ENCODE data around the gene EPHA8.
A peak's percentile ranks its signal among the peaks of the same experiment; 100 is the strongest.

Gene EPHA8

DNA sequence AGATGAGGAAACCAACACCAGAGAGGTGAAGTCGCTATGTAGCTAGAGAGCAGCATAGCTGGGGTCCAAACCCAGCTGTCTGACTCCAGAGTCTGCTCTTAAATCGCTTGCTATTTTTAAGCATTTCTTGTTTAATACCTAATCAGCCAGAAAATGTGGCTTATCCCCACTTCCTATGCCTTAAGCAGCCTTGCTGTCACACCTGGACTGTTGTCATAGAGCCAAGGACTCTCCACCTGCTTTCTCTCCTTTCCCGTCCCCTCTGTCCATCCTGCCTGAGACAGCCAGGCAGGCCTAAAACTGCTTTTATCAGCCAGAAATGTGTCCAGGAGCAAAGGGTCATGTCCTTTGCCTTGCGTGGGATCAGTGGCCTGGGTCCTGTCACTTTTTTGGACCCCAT is 28.3 kb upstream of the EPHA8 start:
- Histone ChIP-seq H3K4me3 (ENCODE audit: control insufficient read depth in 1 of 7, extremely low read depth in 1 of 7, insufficient read depth in 4 of 7, low read depth in 2 of 7, low read length in 6 of 7) (no peak overlapping the region), H3K36me3 (ENCODE audit: control insufficient read depth in 4 of 4, insufficient read depth in 4 of 4, low read length in 3 of 4) (peaks cover 0 to 9% (median 2%) of the 10 kb centered on the region in 4 experiments), H3K9me3 (ENCODE audit: control extremely low read depth in 1 of 5, control insufficient read depth in 4 of 5, insufficient read depth in 2 of 5, low read depth in 1 of 5, low read length in 4 of 5) (no peaks in the 10 kb centered on the region), H3K27me3 (replicated peaks in 2 of 5; ENCODE audit: control insufficient read depth in 4 of 5, insufficient read depth in 5 of 5, low read length in 4 of 5) (no peaks in the 10 kb centered on the region), H3K27ac (ENCODE audit: insufficient read depth in 1 of 2, low read depth in 1 of 2, low read length in 2 of 2, poor library complexity in 1 of 2, severe bottlenecking in 2 of 2) (no peak overlapping the region), H3K4me1 (ENCODE audit: control extremely low read depth in 1 of 4, control insufficient read depth in 4 of 4, insufficient read depth in 4 of 4, low read length in 3 of 4) (peaks cover 0 to 7% (median 0%) of the 10 kb centered on the region in 4 experiments)
- WGBS (ENCODE audit: insufficient coverage) = 95% methylated on average over 4 of the region's 4 CpGs
- POLR2A ChIA-PET = no interaction called here
- no peak for DNase-seq
- CTCF ChIA-PET = no interaction called here

DNA sequence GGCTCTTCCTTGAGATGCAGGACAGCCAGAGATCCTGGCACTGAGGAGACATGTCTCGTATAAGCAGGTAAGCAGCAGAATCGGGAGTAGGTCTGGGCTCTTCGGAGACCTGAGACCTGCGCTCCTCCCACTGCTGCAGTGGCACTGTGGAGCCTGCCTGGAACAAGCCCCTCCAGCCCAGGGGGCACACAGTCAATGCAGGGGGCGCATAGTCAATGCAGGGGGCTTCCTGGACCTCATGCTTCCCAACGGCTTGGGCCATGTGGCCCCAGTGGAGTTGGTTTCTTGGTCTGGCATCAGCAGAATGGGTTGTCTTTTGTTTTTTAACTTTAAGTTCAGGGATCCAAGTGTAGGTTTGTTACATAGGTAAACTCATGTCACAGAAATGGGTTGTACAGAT is 27.9 kb upstream of the EPHA8 start:
- ChIA-PET CTCF (no interaction called here), POLR2A (no interaction called here)

DNA sequence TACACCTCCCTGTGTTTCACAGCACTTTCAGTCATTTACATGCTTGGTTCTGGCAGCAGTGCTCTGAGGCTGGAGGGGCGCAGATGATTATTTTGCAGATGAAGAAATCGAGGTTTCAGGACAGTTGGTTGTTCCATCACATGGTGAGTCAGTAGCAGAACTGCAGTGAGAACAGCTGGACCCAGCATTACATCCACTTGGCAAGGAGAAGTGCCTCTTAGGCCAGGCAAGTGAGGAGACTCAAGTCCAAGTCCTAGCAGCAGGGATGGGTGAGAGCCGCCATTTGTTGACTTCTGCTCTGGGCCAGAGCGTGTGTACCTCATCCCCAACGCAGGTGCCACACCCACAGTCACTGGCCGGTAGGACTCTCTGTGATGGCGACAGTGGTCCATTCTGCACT is 26.8 kb upstream of the EPHA8 start:
- H3K4me3 ChIP-seq (ENCODE audit: control insufficient read depth in 1 of 7, extremely low read depth in 1 of 7, insufficient read depth in 4 of 7, low read depth in 2 of 7, low read length in 6 of 7) = no peak overlapping the region
- H3K27ac ChIP-seq (ENCODE audit: insufficient read depth in 1 of 2, low read depth in 1 of 2, low read length in 2 of 2, poor library complexity in 1 of 2, severe bottlenecking in 2 of 2) = no peak overlapping the region
- POLR2A ChIA-PET = no interaction called here
- 96% methylated on average over 7 of the region's 7 CpGs for WGBS (ENCODE audit: insufficient coverage)
- H3K9me3 ChIP-seq (ENCODE audit: control extremely low read depth in 1 of 5, control insufficient read depth in 4 of 5, insufficient read depth in 2 of 5, low read depth in 1 of 5, low read length in 4 of 5) = no peaks in the 10 kb centered on the region
- no peaks in the 10 kb centered on the region for H3K27me3 ChIP-seq (replicated peaks in 2 of 5; ENCODE audit: control insufficient read depth in 4 of 5, insufficient read depth in 5 of 5, low read length in 4 of 5)
- peaks cover 0 to 9% (median 1%) of the 10 kb centered on the region in 4 experiments for H3K36me3 ChIP-seq (ENCODE audit: control insufficient read depth in 4 of 4, insufficient read depth in 4 of 4, low read length in 3 of 4)
- CTCF ChIA-PET = no interaction called here
- no peak for DNase-seq
- peaks cover 0 to 11% (median 0%) of the 10 kb centered on the region in 4 experiments for H3K4me1 ChIP-seq (ENCODE audit: control extremely low read depth in 1 of 4, control insufficient read depth in 4 of 4, insufficient read depth in 4 of 4, low read length in 3 of 4)

More for the DNA sequence above, 27.9 kb upstream of the EPHA8 start:
- 95% methylated on average over 4 of the region's 6 CpGs for WGBS (ENCODE audit: insufficient coverage)
- Histone ChIP-seq H3K36me3 (ENCODE audit: control insufficient read depth in 4 of 4, insufficient read depth in 4 of 4, low read length in 3 of 4) (peaks cover 0 to 9% (median 1%) of the 10 kb centered on the region in 4 experiments), H3K9me3 (ENCODE audit: control extremely low read depth in 1 of 5, control insufficient read depth in 4 of 5, insufficient read depth in 2 of 5, low read depth in 1 of 5, low read length in 4 of 5) (no peaks in the 10 kb centered on the region), H3K4me3 (ENCODE audit: control insufficient read depth in 1 of 7, extremely low read depth in 1 of 7, insufficient read depth in 4 of 7, low read depth in 2 of 7, low read length in 6 of 7) (no peak overlapping the region), H3K4me1 (ENCODE audit: control extremely low read depth in 1 of 4, control insufficient read depth in 4 of 4, insufficient read depth in 4 of 4, low read length in 3 of 4) (peaks cover 0 to 11% (median 0%) of the 10 kb centered on the region in 4 experiments), H3K27me3 (replicated peaks in 2 of 5; ENCODE audit: control insufficient read depth in 4 of 5, insufficient read depth in 5 of 5, low read length in 4 of 5) (no peaks in the 10 kb centered on the region), H3K27ac (ENCODE audit: insufficient read depth in 1 of 2, low read depth in 1 of 2, low read length in 2 of 2, poor library complexity in 1 of 2, severe bottlenecking in 2 of 2) (no peak overlapping the region)
- no peak for DNase-seq

DNA sequence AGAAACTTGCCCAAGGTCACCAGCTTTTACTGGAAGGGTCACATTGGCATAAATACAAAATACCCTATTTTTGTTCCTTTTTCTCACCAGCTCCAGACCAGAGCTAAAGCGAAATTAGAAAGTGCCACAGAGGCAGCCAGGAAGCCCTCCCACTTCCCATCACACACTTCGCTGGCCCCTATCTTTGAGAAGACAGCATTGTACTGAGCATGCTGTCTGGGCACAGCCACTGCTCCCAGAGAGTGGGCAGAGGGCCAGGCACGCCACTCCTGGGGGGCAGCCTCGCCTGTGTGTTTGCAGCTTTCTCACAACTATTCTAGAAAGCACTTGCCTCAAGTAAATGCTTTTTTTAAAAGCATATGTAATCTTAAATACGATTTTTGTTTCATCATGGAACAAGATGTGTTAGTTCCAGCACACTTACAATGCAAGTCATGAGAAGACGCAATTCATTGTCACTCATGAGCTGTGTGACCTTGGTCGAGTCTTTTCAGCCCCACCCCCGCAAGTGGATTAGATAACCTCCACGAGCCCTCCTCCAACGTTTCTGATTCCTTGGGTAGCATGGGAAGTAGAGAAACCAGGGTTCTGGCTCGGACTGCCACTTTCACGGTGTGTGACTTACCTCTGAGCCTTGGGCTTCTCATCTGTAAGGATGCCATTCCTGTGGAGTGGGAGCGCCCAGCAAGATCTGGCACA is 25.7 kb upstream of the EPHA8 start:
- CTCF ChIA-PET = interaction anchor here (1.6 kb wide), 1 partner anchor 10 kb away, joined by 3 read pairs; no protein-coding TSS in a partner anchor
- no peaks in the 10 kb centered on the region for H3K27me3 ChIP-seq (replicated peaks in 2 of 5; ENCODE audit: control insufficient read depth in 4 of 5, insufficient read depth in 5 of 5, low read length in 4 of 5)
- no peak overlapping the region for H3K4me3 ChIP-seq (ENCODE audit: control insufficient read depth in 1 of 7, extremely low read depth in 1 of 7, insufficient read depth in 4 of 7, low read depth in 2 of 7, low read length in 6 of 7)
- DNase-seq = no peak
- peaks cover 0 to 11% (median 0%) of the 10 kb centered on the region in 4 experiments for H3K4me1 ChIP-seq (ENCODE audit: control extremely low read depth in 1 of 4, control insufficient read depth in 4 of 4, insufficient read depth in 4 of 4, low read length in 3 of 4)
- H3K27ac ChIP-seq (ENCODE audit: insufficient read depth in 1 of 2, low read depth in 1 of 2, low read length in 2 of 2, poor library complexity in 1 of 2, severe bottlenecking in 2 of 2) = no peak overlapping the region
- H3K36me3 ChIP-seq (ENCODE audit: control insufficient read depth in 4 of 4, insufficient read depth in 4 of 4, low read length in 3 of 4) = peaks cover 0 to 7% (median 1%) of the 10 kb centered on the region in 4 experiments
- 87% methylated on average over 10 of the region's 13 CpGs for WGBS (ENCODE audit: insufficient coverage)
- H3K9me3 ChIP-seq (ENCODE audit: control extremely low read depth in 1 of 5, control insufficient read depth in 4 of 5, insufficient read depth in 2 of 5, low read depth in 1 of 5, low read length in 4 of 5) = no peaks in the 10 kb centered on the region
- POLR2A ChIA-PET = no interaction called here

DNA sequence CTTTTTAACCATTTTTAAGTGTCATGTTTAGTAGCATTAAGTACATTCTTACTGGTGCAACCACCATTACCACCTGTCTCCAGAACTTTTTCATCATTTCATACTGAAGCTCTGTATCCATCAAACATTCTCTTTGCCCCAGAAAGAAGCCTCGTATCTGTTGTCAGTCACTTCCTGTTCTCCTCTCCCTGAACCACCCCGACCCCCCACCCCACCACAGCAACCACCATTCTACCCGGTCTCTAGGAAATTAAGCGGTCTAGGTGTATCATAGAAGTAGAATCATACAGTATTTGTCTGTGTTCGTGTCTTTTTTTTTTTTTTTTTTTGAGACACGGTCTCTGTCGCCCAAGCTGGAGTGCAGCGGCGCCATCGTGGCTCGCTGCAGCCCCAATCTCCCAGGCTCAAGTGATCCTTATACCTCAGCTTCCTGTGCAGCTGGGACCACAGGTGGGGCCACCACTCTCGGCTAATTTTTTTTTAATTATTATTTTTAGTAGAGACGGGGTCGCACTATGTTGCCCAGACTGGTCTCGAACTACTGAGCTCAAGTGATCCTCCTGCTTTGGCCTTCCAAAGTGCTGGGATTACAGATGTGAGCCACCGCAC is 23.7 kb upstream of the EPHA8 start:
- no peaks in the 10 kb centered on the region for H3K9me3 ChIP-seq (ENCODE audit: control extremely low read depth in 1 of 5, control insufficient read depth in 4 of 5, insufficient read depth in 2 of 5, low read depth in 1 of 5, low read length in 4 of 5)
- ChIA-PET POLR2A (no interaction called here), CTCF (no interaction called here)
- peak in 2 of 3 donors; percentile 13 to 22 for DNase-seq
- H3K27me3 ChIP-seq (replicated peaks in 2 of 5; ENCODE audit: control insufficient read depth in 4 of 5, insufficient read depth in 5 of 5, low read length in 4 of 5) = peaks cover 0 to 3% (median 0%) of the 10 kb centered on the region in 5 experiments
- 86% methylated on average over 7 of the region's 16 CpGs for WGBS (ENCODE audit: insufficient coverage)
- peaks cover 0 to 11% (median 0%) of the 10 kb centered on the region in 4 experiments for H3K4me1 ChIP-seq (ENCODE audit: control extremely low read depth in 1 of 4, control insufficient read depth in 4 of 4, insufficient read depth in 4 of 4, low read length in 3 of 4)
- no peaks in the 10 kb centered on the region for H3K36me3 ChIP-seq (ENCODE audit: control insufficient read depth in 4 of 4, insufficient read depth in 4 of 4, low read length in 3 of 4)
- no peak overlapping the region for H3K4me3 ChIP-seq (ENCODE audit: control insufficient read depth in 1 of 7, extremely low read depth in 1 of 7, insufficient read depth in 4 of 7, low read depth in 2 of 7, low read length in 6 of 7)
- no peak overlapping the region for H3K27ac ChIP-seq (ENCODE audit: insufficient read depth in 1 of 2, low read depth in 1 of 2, low read length in 2 of 2, poor library complexity in 1 of 2, severe bottlenecking in 2 of 2)

DNA sequence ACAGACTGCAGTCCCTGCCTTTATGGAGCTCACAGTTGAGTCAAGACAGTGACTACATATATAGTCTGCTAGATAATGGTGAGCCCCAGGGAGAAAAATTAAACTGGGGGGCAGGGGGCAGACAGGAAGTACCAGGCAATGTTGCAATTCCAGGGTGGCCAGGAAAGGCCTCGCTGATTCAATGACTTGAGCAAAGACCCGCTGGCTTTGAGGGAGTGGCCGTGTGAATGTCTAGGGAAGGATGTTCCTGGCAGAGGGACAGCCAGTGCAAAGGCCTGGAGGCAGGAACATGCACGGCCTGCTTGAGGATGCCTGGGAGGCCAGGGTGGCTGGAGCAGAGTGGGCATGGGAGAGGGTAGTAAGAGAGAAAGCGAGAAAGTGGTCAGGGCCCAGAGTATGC is 23.0 kb upstream of the EPHA8 start:
- POLR2A ChIA-PET = no interaction called here
- Histone ChIP-seq H3K27ac (ENCODE audit: insufficient read depth in 1 of 2, low read depth in 1 of 2, low read length in 2 of 2, poor library complexity in 1 of 2, severe bottlenecking in 2 of 2) (no peak overlapping the region), H3K4me3 (ENCODE audit: control insufficient read depth in 1 of 7, extremely low read depth in 1 of 7, insufficient read depth in 4 of 7, low read depth in 2 of 7, low read length in 6 of 7) (no peak overlapping the region), H3K9me3 (ENCODE audit: control extremely low read depth in 1 of 5, control insufficient read depth in 4 of 5, insufficient read depth in 2 of 5, low read depth in 1 of 5, low read length in 4 of 5) (no peaks in the 10 kb centered on the region), H3K27me3 (replicated peaks in 2 of 5; ENCODE audit: control insufficient read depth in 4 of 5, insufficient read depth in 5 of 5, low read length in 4 of 5) (peaks cover 0 to 10% (median 3%) of the 10 kb centered on the region in 5 experiments), H3K36me3 (ENCODE audit: control insufficient read depth in 4 of 4, insufficient read depth in 4 of 4, low read length in 3 of 4) (no peaks in the 10 kb centered on the region), H3K4me1 (ENCODE audit: control extremely low read depth in 1 of 4, control insufficient read depth in 4 of 4, insufficient read depth in 4 of 4, low read length in 3 of 4) (peaks cover 0 to 11% (median 0%) of the 10 kb centered on the region in 4 experiments)
- no peak for DNase-seq
- WGBS (ENCODE audit: insufficient coverage) = 85% methylated on average over 5 of the region's 5 CpGs
- CTCF ChIA-PET = no interaction called here

DNA sequence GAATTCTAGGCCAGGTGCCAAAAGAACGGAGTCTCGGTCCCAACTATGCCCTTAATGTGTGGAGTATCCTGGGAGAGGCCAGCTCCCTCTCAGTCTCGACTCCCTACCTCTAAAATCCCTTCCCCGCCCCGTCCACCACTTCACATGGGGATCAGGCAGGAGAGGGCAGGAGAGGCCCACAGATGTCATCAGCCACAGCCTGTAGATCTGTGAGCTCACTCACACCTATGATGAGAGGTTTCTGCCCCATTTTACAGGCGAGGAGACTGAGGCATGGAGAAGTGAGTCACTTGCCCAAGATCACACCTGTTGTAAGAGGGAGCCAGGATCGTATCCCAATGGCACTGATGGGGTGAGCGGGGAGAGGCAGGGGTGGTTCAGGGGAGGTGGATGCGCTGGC is 20.4 kb upstream of the EPHA8 start:
- ChIA-PET CTCF (no interaction called here), POLR2A (no interaction called here)
- Histone ChIP-seq H3K9me3 (ENCODE audit: control extremely low read depth in 1 of 5, control insufficient read depth in 4 of 5, insufficient read depth in 2 of 5, low read depth in 1 of 5, low read length in 4 of 5) (no peaks in the 10 kb centered on the region), H3K4me1 (ENCODE audit: control extremely low read depth in 1 of 4, control insufficient read depth in 4 of 4, insufficient read depth in 4 of 4, low read length in 3 of 4) (peaks cover 0 to 11% (median 0%) of the 10 kb centered on the region in 4 experiments), H3K4me3 (ENCODE audit: control insufficient read depth in 1 of 7, extremely low read depth in 1 of 7, insufficient read depth in 4 of 7, low read depth in 2 of 7, low read length in 6 of 7) (no peak overlapping the region), H3K36me3 (ENCODE audit: control insufficient read depth in 4 of 4, insufficient read depth in 4 of 4, low read length in 3 of 4) (no peaks in the 10 kb centered on the region), H3K27me3 (replicated peaks in 2 of 5; ENCODE audit: control insufficient read depth in 4 of 5, insufficient read depth in 5 of 5, low read length in 4 of 5) (peaks cover 0 to 33% (median 5%) of the 10 kb centered on the region in 5 experiments), H3K27ac (ENCODE audit: insufficient read depth in 1 of 2, low read depth in 1 of 2, low read length in 2 of 2, poor library complexity in 1 of 2, severe bottlenecking in 2 of 2) (no peak overlapping the region)
- no peak for DNase-seq
- 96% methylated on average over 7 of the region's 9 CpGs for WGBS (ENCODE audit: insufficient coverage)
